Keratinocyte (primary cell): ENCODE measurements around the gene SYT1. TPM values are rescaled to one million over a fixed set of nuclear protein-coding genes. Genes with fewer than 3 reads are reported as not detected.

Experiments
- DNase-seq: peaks from one replicate; pipeline ENCODE4 v3.0.0-alpha.2; 2011; ENCODE audit warnings: low read depth, missing footprints, low spot score
- FAIRE-seq: peaks from 2 replicates; lab custom pipeline; 2011; peaks lifted over from hg19 to GRCh38; lab: Jason Lieb, UNC
- H2AFZ ChIP-seq: 2 replicates; pipeline ENCODE4 v1.6.0; 2012; ENCODE audit warnings: low read length, control low read depth, inconsistent platforms; ENCODE audit not compliant: control insufficient read depth
- H3K27ac ChIP-seq: 2 replicates; pipeline ENCODE4 v1.5.1; 2011; ENCODE audit warnings: low read length; ENCODE audit not compliant: control insufficient read depth, insufficient read depth
- H3K27me3 ChIP-seq: 3 replicates; pipeline ENCODE4 v1.6.0; 2011; ENCODE audit warnings: low read length; ENCODE audit not compliant: control insufficient read depth, insufficient read depth; ENCODE audit errors: extremely low read depth
- H3K36me3 ChIP-seq, 2 experiments: 2 replicates in 1 of 2; 3 replicates in 1 of 2; pipeline ENCODE4 v1.5.1; 2011; ENCODE audit warnings: low read length in 2 of 2, mild to moderate bottlenecking in 1 of 2; ENCODE audit not compliant: control insufficient read depth in 2 of 2, insufficient read depth in 2 of 2; ENCODE audit errors: extremely low read depth in 1 of 2
- H3K4me1 ChIP-seq: 3 replicates; pipeline ENCODE4 v1.5.1; 2011; ENCODE audit warnings: low read length; ENCODE audit not compliant: control insufficient read depth, insufficient read depth; ENCODE audit errors: extremely low read depth
- H3K4me2 ChIP-seq: 3 replicates; pipeline ENCODE4 v1.6.0; 2011; ENCODE audit warnings: low read depth, low read length; ENCODE audit not compliant: control insufficient read depth, insufficient read depth; ENCODE audit errors: extremely low read depth
- H3K4me3 ChIP-seq, 3 experiments: fragments of 200-600 bp in 1 of 3; sonication (generic) in 1 of 3; 2 replicates in 2 of 3; 3 replicates in 1 of 3; pipeline ENCODE4 v1.5.1; 2011 to 2016; ENCODE audit warnings: low read length in 3 of 3, mild to moderate bottlenecking in 3 of 3, control low read depth in 2 of 3, inconsistent platforms in 1 of 3, low read depth in 1 of 3, mixed read lengths in 1 of 3, mixed run types in 1 of 3, moderate library complexity in 1 of 3; ENCODE audit not compliant: control insufficient read depth in 2 of 3, insufficient read depth in 2 of 3; ENCODE audit errors: extremely low read depth in 1 of 3
- H3K79me2 ChIP-seq: 2 replicates; pipeline ENCODE4 v1.6.0; 2012; ENCODE audit warnings: low read length; ENCODE audit not compliant: control insufficient read depth, insufficient read depth
- H3K9ac ChIP-seq: 3 replicates; pipeline ENCODE4 v1.6.0; 2011; ENCODE audit warnings: low read length; ENCODE audit not compliant: control insufficient read depth, insufficient read depth; ENCODE audit errors: extremely low read depth
- H3K9me1 ChIP-seq: 3 replicates; pipeline ENCODE4 v1.6.0; 2011; ENCODE audit warnings: low read length; ENCODE audit not compliant: control insufficient read depth, insufficient read depth; ENCODE audit errors: extremely low read depth
- H3K9me3 ChIP-seq: 2 replicates; pipeline ENCODE4 v1.5.1; 2012; ENCODE audit warnings: low read depth, low read length; ENCODE audit not compliant: control insufficient read depth
- H4K20me1 ChIP-seq: 3 replicates; pipeline ENCODE4 v1.6.0; 2011; ENCODE audit warnings: low read length; ENCODE audit not compliant: control insufficient read depth, insufficient read depth; ENCODE audit errors: extremely low read depth
- EZH2 ChIP-seq: IDR thresholded peaks from one replicate; pipeline ENCODE4 v1.6.1; 2012; ENCODE audit warnings: inconsistent platforms, mild to moderate bottlenecking, low read length, moderate library complexity
- dilution Hi-C: fragments of 300-500 bp; cut with MboI; formaldehyde crosslinking; loops from one replicate; pipeline ENCODE4 v1.7.0; 2020; ENCODE audit warnings: low sequenced_read_pairs; ENCODE audit not compliant: extremely low pct_ligation_motif_present
- polyA plus RNA-seq, 5 experiments: library from polyadenylated mRNA; depleted of rRNA in 3 of 5; stranded (reverse) in 3 of 5; stranded (forward) in 1 of 5; unstranded in 1 of 5; fragments of >200 nt; gene quantifications; 1 replicate in 1 of 5; 2 replicates in 3 of 5; 3 replicates in 1 of 5; pipeline versions ENCODE4 v1.2.1 to v1.2.3, GENCODE V29; 2011 to 2012; ENCODE audit warnings: missing spikeins in 2 of 5, low read depth in 1 of 5, low replicate concordance in 1 of 5
- TF ChIP-seq, protein P1 (sequence below), 3 experiments: IDR thresholded peaks in 1 of 3; conservative IDR thresholded peaks in 1 of 3; optimal IDR thresholded peaks in 1 of 3; 2 replicates in 2 of 3; 3 replicates in 1 of 3; pipeline versions ENCODE3 to v1.5.1; 2011; ENCODE audit warnings: low read length in 3 of 3, mild to moderate bottlenecking in 3 of 3, moderate library complexity in 2 of 3, control low read depth in 1 of 3, inconsistent platforms in 1 of 3; ENCODE audit not compliant: insufficient read depth in 2 of 3; ENCODE audit errors: extremely low read depth in 1 of 3

SYT1 gene
- polyA plus RNA-seq, 1 donor (not counting 4 experiments of a cell fraction or from before 2014, with no cell fraction given): 6.1 TPM

DNA sequence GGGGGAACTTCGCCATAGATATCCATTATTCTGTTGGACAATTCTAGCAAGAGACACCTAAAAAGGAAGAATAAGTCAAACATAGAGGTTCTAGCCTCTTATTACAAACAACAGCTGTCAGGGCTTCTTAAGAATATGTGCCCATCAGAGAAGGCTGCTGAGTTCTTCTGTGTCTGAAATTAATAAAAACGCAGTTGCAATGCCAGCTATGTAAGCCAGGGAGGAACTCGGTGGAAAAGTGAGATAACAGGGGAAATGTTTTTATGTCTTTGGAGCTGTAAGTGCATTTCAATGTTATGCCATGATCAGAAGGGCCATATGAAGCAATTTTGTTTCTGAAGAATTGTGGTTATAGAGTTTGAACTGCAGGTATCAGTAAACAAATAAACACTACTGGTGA lies 95.0 kb downstream of the SYT1 start:
- H2AFZ ChIP-seq: no peak overlapping the region
- no peaks in the 10 kb centered on the region for H3K36me3 ChIP-seq
- H3K4me3 ChIP-seq: no peak overlapping the region
- DNase-seq: no peak
- H3K4me1 ChIP-seq: peaks cover 11% of the 10 kb centered on the region
- no peaks in the 10 kb centered on the region for H4K20me1 ChIP-seq
- H3K9me1 ChIP-seq: no peaks in the 10 kb centered on the region
- no peak for FAIRE-seq
- no peak overlapping the region for H3K27ac ChIP-seq
- dilution Hi-C loops: no loop called here
- no peaks in the 10 kb centered on the region for H3K27me3 ChIP-seq
- H3K79me2 ChIP-seq: no peaks in the 10 kb centered on the region
- no peak overlapping the region for H3K9ac ChIP-seq
- TF ChIP-seq, protein P1, sequence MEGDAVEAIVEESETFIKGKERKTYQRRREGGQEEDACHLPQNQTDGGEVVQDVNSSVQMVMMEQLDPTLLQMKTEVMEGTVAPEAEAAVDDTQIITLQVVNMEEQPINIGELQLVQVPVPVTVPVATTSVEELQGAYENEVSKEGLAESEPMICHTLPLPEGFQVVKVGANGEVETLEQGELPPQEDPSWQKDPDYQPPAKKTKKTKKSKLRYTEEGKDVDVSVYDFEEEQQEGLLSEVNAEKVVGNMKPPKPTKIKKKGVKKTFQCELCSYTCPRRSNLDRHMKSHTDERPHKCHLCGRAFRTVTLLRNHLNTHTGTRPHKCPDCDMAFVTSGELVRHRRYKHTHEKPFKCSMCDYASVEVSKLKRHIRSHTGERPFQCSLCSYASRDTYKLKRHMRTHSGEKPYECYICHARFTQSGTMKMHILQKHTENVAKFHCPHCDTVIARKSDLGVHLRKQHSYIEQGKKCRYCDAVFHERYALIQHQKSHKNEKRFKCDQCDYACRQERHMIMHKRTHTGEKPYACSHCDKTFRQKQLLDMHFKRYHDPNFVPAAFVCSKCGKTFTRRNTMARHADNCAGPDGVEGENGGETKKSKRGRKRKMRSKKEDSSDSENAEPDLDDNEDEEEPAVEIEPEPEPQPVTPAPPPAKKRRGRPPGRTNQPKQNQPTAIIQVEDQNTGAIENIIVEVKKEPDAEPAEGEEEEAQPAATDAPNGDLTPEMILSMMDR (optimal IDR thresholded peaks at IDR 0.05 in 1 of 3, IDR thresholded peaks at IDR 0.05 in 1 of 3, conservative IDR thresholded peaks at IDR 0.05 in 1 of 3; ENCODE audit: extremely low read depth in 1 of 3, insufficient read depth in 2 of 3, low read length in 3 of 3): no peak
- TF ChIP-seq EZH2: no peak
- no peaks in the 10 kb centered on the region for H3K9me3 ChIP-seq
- no peak overlapping the region for H3K4me2 ChIP-seq

DNA sequence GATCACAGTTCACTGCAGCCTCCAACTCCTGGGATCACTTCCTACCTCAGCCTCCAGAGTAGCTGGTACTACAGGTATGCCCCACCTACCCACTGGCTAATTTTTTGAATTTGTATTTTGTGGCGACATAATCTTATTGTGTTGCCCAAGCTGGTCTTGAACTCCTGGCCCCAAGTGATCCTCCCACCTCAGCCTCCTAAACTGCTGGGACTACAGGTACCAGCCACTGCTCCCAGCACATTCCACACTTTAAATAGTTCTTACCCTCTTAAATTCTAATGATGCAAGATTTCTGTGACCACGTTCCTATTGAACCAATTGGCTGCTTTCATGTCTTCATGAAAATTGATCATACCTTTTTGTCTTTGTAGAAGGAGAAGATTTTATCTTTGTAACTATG lies 96.6 kb downstream of the SYT1 start:
- H4K20me1 ChIP-seq: no peaks in the 10 kb centered on the region
- H3K4me3 ChIP-seq: no peak overlapping the region
- no peak overlapping the region for H3K4me2 ChIP-seq
- dilution Hi-C loops: no loop called here
- no peaks in the 10 kb centered on the region for H3K79me2 ChIP-seq
- FAIRE-seq (no peak), DNase-seq (no peak)
- H3K9me1 ChIP-seq: no peaks in the 10 kb centered on the region
- H2AFZ ChIP-seq: no peak overlapping the region
- no peaks in the 10 kb centered on the region for H3K9me3 ChIP-seq
- TF ChIP-seq, protein P1 (optimal IDR thresholded peaks at IDR 0.05 in 1 of 3, IDR thresholded peaks at IDR 0.05 in 1 of 3, conservative IDR thresholded peaks at IDR 0.05 in 1 of 3; ENCODE audit: extremely low read depth in 1 of 3, insufficient read depth in 2 of 3, low read length in 3 of 3): no peak
- no peak for TF ChIP-seq EZH2
- H3K27me3 ChIP-seq: no peaks in the 10 kb centered on the region
- peaks cover 11% of the 10 kb centered on the region for H3K4me1 ChIP-seq
- no peak overlapping the region for H3K27ac ChIP-seq
- H3K9ac ChIP-seq: no peak overlapping the region
- no peaks in the 10 kb centered on the region for H3K36me3 ChIP-seq
